Measurements from ENCODE around the gene NRG2.

The NRG2 gene

GRCh38 chr5:139919308-139919707 is 123.8 kb downstream of the NRG2 start (continued):
- TF ChIP-seq POU6F1 (CRISPR knock-in tag; IDR thresholded peaks at IDR 0.05; ENCODE audit: borderline replicate concordance, low read depth) (no peak), OSR1 (CRISPR knock-in tag; IDR thresholded peaks at IDR 0.05) (no peak), ZFP3 (CRISPR knock-in tag; IDR thresholded peaks at IDR 0.05) (no peak)

- ATAC-seq, result no peak
- TF ChIP-seq ISL1 (CRISPR knock-in tag; IDR thresholded peaks at IDR 0.05), result no peak
- TF ChIP-seq PPARA (CRISPR knock-in tag; IDR thresholded peaks at IDR 0.05; ENCODE audit: borderline replicate concordance), result no peak
- TF ChIP-seq CSDC2 (CRISPR knock-in tag; IDR thresholded peaks at IDR 0.05), result no peak
- no peak for TF ChIP-seq BACH2 (CRISPR knock-in tag; IDR thresholded peaks at IDR 0.05; ENCODE audit: borderline replicate concordance)
- no peak for TF ChIP-seq ZNF70 (CRISPR knock-in tag; IDR thresholded peaks at IDR 0.05)
- no peak for TF ChIP-seq TOX (CRISPR knock-in tag; IDR thresholded peaks at IDR 0.05; ENCODE audit: borderline replicate concordance)
- TF ChIP-seq ZFP3 (CRISPR knock-in tag; IDR thresholded peaks at IDR 0.05), result no peak
- no peak for TF ChIP-seq ARNTL (CRISPR knock-in tag; IDR thresholded peaks at IDR 0.05; ENCODE audit: borderline replicate concordance, low read depth)
- TF ChIP-seq PATZ1 (CRISPR knock-in tag; IDR thresholded peaks at IDR 0.05; ENCODE audit: borderline replicate concordance), result no peak
- TF ChIP-seq CREB5 (CRISPR knock-in tag; IDR thresholded peaks at IDR 0.05; ENCODE audit: low read depth), result no peak
- no peak for TF ChIP-seq GLIS3 (CRISPR knock-in tag; IDR thresholded peaks at IDR 0.05)
- no peak for TF ChIP-seq ZNF8 (CRISPR knock-in tag; IDR thresholded peaks at IDR 0.05)
- no peak for TF ChIP-seq ZNF565 (CRISPR knock-in tag; conservative IDR thresholded peaks at IDR 0.05; ENCODE audit: low read depth)
- TF ChIP-seq OSR1 (CRISPR knock-in tag; IDR thresholded peaks at IDR 0.05), result no peak
- TF ChIP-seq RARB (CRISPR knock-in tag; IDR thresholded peaks at IDR 0.05), result no peak
- no peak for TF ChIP-seq ZC3H10 (CRISPR knock-in tag; IDR thresholded peaks at IDR 0.05)
- TF ChIP-seq TSHZ2 (CRISPR knock-in tag; IDR thresholded peaks at IDR 0.05), result no peak
- no peak for TF ChIP-seq CSRNP3 (CRISPR knock-in tag; IDR thresholded peaks at IDR 0.05)
Measured at GRCh38 chr5:139915834-139916233, 127.3 kb downstream of the NRG2 start.

- no peak for ATAC-seq
Measured at GRCh38 chr5:139915266-139915665, 127.8 kb downstream of the NRG2 start.

More at GRCh38 chr5:139915266-139915665, 127.8 kb downstream of the NRG2 start:
- TF ChIP-seq ZNF565 (CRISPR knock-in tag; conservative IDR thresholded peaks at IDR 0.05; ENCODE audit: low read depth), result no peak
- TF ChIP-seq CSRNP3 (CRISPR knock-in tag; IDR thresholded peaks at IDR 0.05), result no peak
